WTC11 (cell line): ENCODE data around the gene LDLRAD4. TPM values are rescaled to one million over a fixed set of nuclear protein-coding genes. Genes with fewer than 3 reads are reported as not detected.

Source experiments
- ATAC-seq: fragments of 200-7000 bp; cut with Tn5 transposase; 2 replicates; pipeline ENCODE4 v1.10.0; 2021; ENCODE audit warnings: mild to moderate bottlenecking, moderate library complexity
- CTCF ChIA-PET: fragments of 300-600 bp; sonication (Branson Sonifier 250); formaldehyde crosslinking; loops from one replicate; lab custom pipeline; 2021; ENCODE audit warnings: antibody characterized with exemption; lab: Charles Lee
- POLR2A ChIA-PET: fragments of 350-600 bp; sonication (Branson Sonifier 250); formaldehyde crosslinking; loops from one replicate; lab custom pipeline; 2021; ENCODE audit warnings: antibody characterized with exemption; lab: Charles Lee
- DNase-seq: peaks from one replicate; pipeline ENCODE4 v3.0.0; 2021; ENCODE audit warnings: low spot score
- H3K27ac Mint-ChIP-seq: 2 replicates; pipeline ENCODE4 v1.8.0; 2021; ENCODE audit warnings: mixed read lengths
- H3K27me3 Mint-ChIP-seq: 2 replicates; pipeline ENCODE4 v1.8.0; 2021; ENCODE audit warnings: low read depth, mild to moderate bottlenecking, moderate library complexity, mixed read lengths
- H3K36me3 Mint-ChIP-seq: 2 replicates; pipeline ENCODE4 v1.8.0; 2021; ENCODE audit warnings: mixed read lengths
- H3K4me1 Mint-ChIP-seq: 2 replicates; pipeline ENCODE4 v1.8.0; 2022; ENCODE audit warnings: mixed read lengths
- H3K4me3 Mint-ChIP-seq: 2 replicates; pipeline ENCODE4 v1.8.0; 2021; ENCODE audit warnings: mild to moderate bottlenecking, moderate library complexity, mixed read lengths
- H3K9me3 Mint-ChIP-seq: 2 replicates; pipeline ENCODE4 v1.8.0; 2021; ENCODE audit warnings: mixed read lengths
- ARID4B ChIP-seq: sonication (generic); formaldehyde crosslinking; IDR thresholded peaks from 2 replicates; pipeline ENCODE4 v1.8.0; 2023; ENCODE audit warnings: missing genetic modification reagents, mild to moderate bottlenecking, borderline replicate concordance
- CREB1 ChIP-seq: sonication (generic); formaldehyde crosslinking; IDR thresholded peaks from 2 replicates; pipeline ENCODE4 v1.8.0; 2023; ENCODE audit warnings: mild to moderate bottlenecking, missing genetic modification reagents
- FOXJ3 ChIP-seq: sonication (generic); formaldehyde crosslinking; IDR thresholded peaks from 2 replicates; pipeline ENCODE4 v1.9.0; 2021; ENCODE audit warnings: missing genetic modification reagents, mild to moderate bottlenecking, borderline replicate concordance
- FOXP4 ChIP-seq: sonication (generic); formaldehyde crosslinking; IDR thresholded peaks from 2 replicates; pipeline ENCODE4 v1.8.0; 2022; ENCODE audit warnings: mild to moderate bottlenecking, missing genetic modification reagents
- GABPB1 ChIP-seq: sonication (generic); formaldehyde crosslinking; IDR thresholded peaks from 2 replicates; pipeline ENCODE4 v1.8.1; 2023; ENCODE audit warnings: mild to moderate bottlenecking, missing genetic modification reagents
- HMGA2 ChIP-seq: fragments of 250-450 bp; sonication (Bioruptor Pico); IDR thresholded peaks from 2 replicates; pipeline ENCODE4 v1.4.0; 2021; ENCODE audit warnings: mild to moderate bottlenecking, moderate library complexity
- MAX ChIP-seq: sonication (generic); formaldehyde crosslinking; IDR thresholded peaks from 2 replicates; pipeline ENCODE4 v1.8.0; 2022; ENCODE audit warnings: mild to moderate bottlenecking, missing genetic modification reagents
- NFYB ChIP-seq: sonication (generic); formaldehyde crosslinking; conservative IDR thresholded peaks from 2 replicates; pipeline ENCODE4 v1.8.0; 2022; ENCODE audit warnings: low read depth, missing genetic modification reagents
- SMAD4 ChIP-seq: sonication (generic); formaldehyde crosslinking; IDR thresholded peaks from 2 replicates; pipeline ENCODE4 v1.8.0; 2022; ENCODE audit warnings: mild to moderate bottlenecking, missing genetic modification reagents
- SOX15 ChIP-seq: fragments of 250-450 bp; sonication (Bioruptor Pico); IDR thresholded peaks from 2 replicates; pipeline ENCODE4 v1.9.0; 2021; ENCODE audit warnings: mild to moderate bottlenecking
- TEAD4 ChIP-seq: sonication (generic); formaldehyde crosslinking; IDR thresholded peaks from 2 replicates; pipeline ENCODE4 v1.8.0; 2022; ENCODE audit warnings: mild to moderate bottlenecking, missing genetic modification reagents
- TP53 ChIP-seq: sonication (generic); formaldehyde crosslinking; IDR thresholded peaks from 2 replicates; pipeline ENCODE4 v1.8.1; 2023; ENCODE audit warnings: mild to moderate bottlenecking, missing genetic modification reagents
- ZNF121 ChIP-seq: sonication (generic); formaldehyde crosslinking; IDR thresholded peaks from 2 replicates; pipeline ENCODE4 v1.8.0; 2023; ENCODE audit warnings: missing genetic modification reagents
- ZNF219 ChIP-seq: sonication (generic); formaldehyde crosslinking; IDR thresholded peaks from 2 replicates; pipeline ENCODE4 v1.8.0; 2023; ENCODE audit warnings: missing genetic modification reagents, mild to moderate bottlenecking, borderline replicate concordance
- ZNF232 ChIP-seq: sonication (generic); formaldehyde crosslinking; IDR thresholded peaks from 2 replicates; pipeline ENCODE4 v1.8.0; 2022; ENCODE audit warnings: mild to moderate bottlenecking, missing genetic modification reagents
- ZNF423 ChIP-seq: fragments of 250-450 bp; sonication (Bioruptor Pico); IDR thresholded peaks from 2 replicates; pipeline ENCODE4 v2.1.2; 2022; ENCODE audit warnings: mild to moderate bottlenecking, moderate library complexity
- total RNA-seq: library from RNA; stranded (reverse); gene quantifications from 3 replicates; pipeline ENCODE4 v1.2.3, GENCODE V29; 2021
- TF ChIP-seq, protein P1 (sequence below): sonication (generic); formaldehyde crosslinking; conservative IDR thresholded peaks from 2 replicates; pipeline ENCODE4 v1.8.1; 2023; ENCODE audit warnings: mild to moderate bottlenecking, low read depth, missing genetic modification reagents, moderate library complexity
- TF ChIP-seq, protein P2 (sequence below): sonication (generic); formaldehyde crosslinking; IDR thresholded peaks from 2 replicates; pipeline ENCODE4 v1.8.1; 2023; ENCODE audit warnings: mild to moderate bottlenecking, missing genetic modification reagents
- TF ChIP-seq, protein P3 (sequence below): sonication (generic); formaldehyde crosslinking; IDR thresholded peaks from 2 replicates; pipeline ENCODE4 v1.8.1; 2023; ENCODE audit warnings: mild to moderate bottlenecking, missing genetic modification reagents, borderline replicate concordance

LDLRAD4 gene
- total RNA-seq, 1 experiment from 2014 or later = 6.2 TPM

DNA sequence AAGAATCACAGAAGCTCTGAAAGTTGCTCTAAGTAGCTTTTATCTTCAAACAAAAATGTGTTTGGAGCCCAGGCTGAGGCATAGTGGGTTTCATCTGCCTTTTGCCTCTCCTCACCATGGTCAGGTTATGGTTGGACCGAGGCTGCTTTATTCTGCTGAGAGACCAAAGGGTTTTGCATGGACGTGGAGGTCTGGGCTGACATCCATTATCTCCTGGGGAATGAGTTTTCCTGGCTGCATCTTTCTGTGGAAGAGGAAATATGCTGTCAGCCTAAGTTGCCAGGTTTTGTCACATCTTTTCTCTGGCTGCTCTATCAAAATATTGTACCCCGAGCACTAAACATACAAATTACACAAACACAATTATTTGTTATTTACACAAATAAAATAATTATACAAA, 223.2 kb downstream of the LDLRAD4 start:
- Mint-ChIP-seq H3K9me3 (no peaks in the 10 kb centered on the region), H3K36me3 (no peaks in the 10 kb centered on the region), H3K27me3 (no peaks in the 10 kb centered on the region), H3K27ac (no peak overlapping the region), H3K4me1 (peaks cover 28% of the 10 kb centered on the region), H3K4me3 (no peak overlapping the region)
- TF ChIP-seq ZNF219 (CRISPR knock-in tag) = no peak
- TF ChIP-seq NFYB (CRISPR knock-in tag) = no peak
- TF ChIP-seq, protein P1, sequence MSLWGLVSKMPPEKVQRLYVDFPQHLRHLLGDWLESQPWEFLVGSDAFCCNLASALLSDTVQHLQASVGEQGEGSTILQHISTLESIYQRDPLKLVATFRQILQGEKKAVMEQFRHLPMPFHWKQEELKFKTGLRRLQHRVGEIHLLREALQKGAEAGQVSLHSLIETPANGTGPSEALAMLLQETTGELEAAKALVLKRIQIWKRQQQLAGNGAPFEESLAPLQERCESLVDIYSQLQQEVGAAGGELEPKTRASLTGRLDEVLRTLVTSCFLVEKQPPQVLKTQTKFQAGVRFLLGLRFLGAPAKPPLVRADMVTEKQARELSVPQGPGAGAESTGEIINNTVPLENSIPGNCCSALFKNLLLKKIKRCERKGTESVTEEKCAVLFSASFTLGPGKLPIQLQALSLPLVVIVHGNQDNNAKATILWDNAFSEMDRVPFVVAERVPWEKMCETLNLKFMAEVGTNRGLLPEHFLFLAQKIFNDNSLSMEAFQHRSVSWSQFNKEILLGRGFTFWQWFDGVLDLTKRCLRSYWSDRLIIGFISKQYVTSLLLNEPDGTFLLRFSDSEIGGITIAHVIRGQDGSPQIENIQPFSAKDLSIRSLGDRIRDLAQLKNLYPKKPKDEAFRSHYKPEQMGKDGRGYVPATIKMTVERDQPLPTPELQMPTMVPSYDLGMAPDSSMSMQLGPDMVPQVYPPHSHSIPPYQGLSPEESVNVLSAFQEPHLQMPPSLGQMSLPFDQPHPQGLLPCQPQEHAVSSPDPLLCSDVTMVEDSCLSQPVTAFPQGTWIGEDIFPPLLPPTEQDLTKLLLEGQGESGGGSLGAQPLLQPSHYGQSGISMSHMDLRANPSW (CRISPR knock-in tag) = no peak
- TF ChIP-seq TEAD4 (CRISPR knock-in tag) = no peak
- TF ChIP-seq CREB1 (CRISPR knock-in tag) = no peak
- TF ChIP-seq, protein P2, sequence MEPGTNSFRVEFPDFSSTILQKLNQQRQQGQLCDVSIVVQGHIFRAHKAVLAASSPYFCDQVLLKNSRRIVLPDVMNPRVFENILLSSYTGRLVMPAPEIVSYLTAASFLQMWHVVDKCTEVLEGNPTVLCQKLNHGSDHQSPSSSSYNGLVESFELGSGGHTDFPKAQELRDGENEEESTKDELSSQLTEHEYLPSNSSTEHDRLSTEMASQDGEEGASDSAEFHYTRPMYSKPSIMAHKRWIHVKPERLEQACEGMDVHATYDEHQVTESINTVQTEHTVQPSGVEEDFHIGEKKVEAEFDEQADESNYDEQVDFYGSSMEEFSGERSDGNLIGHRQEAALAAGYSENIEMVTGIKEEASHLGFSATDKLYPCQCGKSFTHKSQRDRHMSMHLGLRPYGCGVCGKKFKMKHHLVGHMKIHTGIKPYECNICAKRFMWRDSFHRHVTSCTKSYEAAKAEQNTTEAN (CRISPR knock-in tag) = no peak
- no peak for TF ChIP-seq ZNF232 (CRISPR knock-in tag)
- TF ChIP-seq HMGA2 = no peak
- ChIA-PET CTCF (interaction anchor here (1.4 kb wide), 1 partner anchor 226 kb away, joined by 5 read pairs; no protein-coding TSS in a partner anchor), POLR2A (no interaction called here)
- ATAC-seq (no peak), DNase-seq (no peak)

GRCh38 chr18:13442451-13442850, 223.9 kb downstream of the LDLRAD4 start:
- Mint-ChIP-seq H3K27me3 (no peaks in the 10 kb centered on the region), H3K4me1 (peaks cover 34% of the 10 kb centered on the region), H3K36me3 (no peaks in the 10 kb centered on the region), H3K27ac (no peak overlapping the region), H3K9me3 (no peaks in the 10 kb centered on the region), H3K4me3 (no peak overlapping the region)
- ChIA-PET CTCF (no interaction called here), POLR2A (no interaction called here)
- no peak for DNase-seq
- ATAC-seq = no peak
- no peak for TF ChIP-seq ARID4B (CRISPR knock-in tag)
- TF ChIP-seq TP53 (CRISPR knock-in tag) = no peak
- TF ChIP-seq MAX (CRISPR knock-in tag) = no peak
- TF ChIP-seq, protein P3, sequence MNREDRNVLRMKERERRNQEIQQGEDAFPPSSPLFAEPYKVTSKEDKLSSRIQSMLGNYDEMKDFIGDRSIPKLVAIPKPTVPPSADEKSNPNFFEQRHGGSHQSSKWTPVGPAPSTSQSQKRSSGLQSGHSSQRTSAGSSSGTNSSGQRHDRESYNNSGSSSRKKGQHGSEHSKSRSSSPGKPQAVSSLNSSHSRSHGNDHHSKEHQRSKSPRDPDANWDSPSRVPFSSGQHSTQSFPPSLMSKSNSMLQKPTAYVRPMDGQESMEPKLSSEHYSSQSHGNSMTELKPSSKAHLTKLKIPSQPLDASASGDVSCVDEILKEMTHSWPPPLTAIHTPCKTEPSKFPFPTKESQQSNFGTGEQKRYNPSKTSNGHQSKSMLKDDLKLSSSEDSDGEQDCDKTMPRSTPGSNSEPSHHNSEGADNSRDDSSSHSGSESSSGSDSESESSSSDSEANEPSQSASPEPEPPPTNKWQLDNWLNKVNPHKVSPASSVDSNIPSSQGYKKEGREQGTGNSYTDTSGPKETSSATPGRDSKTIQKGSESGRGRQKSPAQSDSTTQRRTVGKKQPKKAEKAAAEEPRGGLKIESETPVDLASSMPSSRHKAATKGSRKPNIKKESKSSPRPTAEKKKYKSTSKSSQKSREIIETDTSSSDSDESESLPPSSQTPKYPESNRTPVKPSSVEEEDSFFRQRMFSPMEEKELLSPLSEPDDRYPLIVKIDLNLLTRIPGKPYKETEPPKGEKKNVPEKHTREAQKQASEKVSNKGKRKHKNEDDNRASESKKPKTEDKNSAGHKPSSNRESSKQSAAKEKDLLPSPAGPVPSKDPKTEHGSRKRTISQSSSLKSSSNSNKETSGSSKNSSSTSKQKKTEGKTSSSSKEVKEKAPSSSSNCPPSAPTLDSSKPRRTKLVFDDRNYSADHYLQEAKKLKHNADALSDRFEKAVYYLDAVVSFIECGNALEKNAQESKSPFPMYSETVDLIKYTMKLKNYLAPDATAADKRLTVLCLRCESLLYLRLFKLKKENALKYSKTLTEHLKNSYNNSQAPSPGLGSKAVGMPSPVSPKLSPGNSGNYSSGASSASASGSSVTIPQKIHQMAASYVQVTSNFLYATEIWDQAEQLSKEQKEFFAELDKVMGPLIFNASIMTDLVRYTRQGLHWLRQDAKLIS = no peak
- TF ChIP-seq ZNF121 (CRISPR knock-in tag) = no peak
- no peak for TF ChIP-seq GABPB1 (CRISPR knock-in tag)
- no peak for TF ChIP-seq FOXJ3
- no peak for TF ChIP-seq ZNF423 (CRISPR knock-in tag)
- TF ChIP-seq FOXP4 (CRISPR knock-in tag) = no peak
- TF ChIP-seq SMAD4 (CRISPR knock-in tag) = no peak
- no peak for TF ChIP-seq SOX15 (CRISPR knock-in tag)
- TF ChIP-seq NFYB (CRISPR knock-in tag) = no peak
